RWPE1 (cell line): ENCODE measurements around the gene SMIM35.

ENCODE experiments used
- CTCF ChIA-PET: fragments of 350-600 bp; sonication (Branson Sonifier 250); formaldehyde crosslinking; extraction: SDS; loops from one replicate; lab custom pipeline; 2021; lab: Yijun Ruan, JAX
- POLR2A ChIA-PET: fragments of 400-600 bp; formaldehyde crosslinking; extraction: SDS; loops from one replicate; lab custom pipeline; 2020; ENCODE audit warnings: antibody characterized with exemption; ENCODE audit not compliant: low non-redundant PET; lab: Yijun Ruan, JAX
- DNase-seq: peaks from one replicate; pipeline ENCODE4 v3.0.0; 2012; ENCODE audit warnings: low spot score
- H3K27ac ChIP-seq: fragments of 450-650 bp; 2 replicates; pipeline ENCODE4 v1.5.1; 2017
- TF ChIP-seq, protein P1 (sequence below): fragments of 450-650 bp; conservative IDR thresholded peaks from 2 replicates; pipeline ENCODE4 v1.5.1; 2017; ENCODE audit warnings: low read depth, mild to moderate bottlenecking

The SMIM35 gene

DNA sequence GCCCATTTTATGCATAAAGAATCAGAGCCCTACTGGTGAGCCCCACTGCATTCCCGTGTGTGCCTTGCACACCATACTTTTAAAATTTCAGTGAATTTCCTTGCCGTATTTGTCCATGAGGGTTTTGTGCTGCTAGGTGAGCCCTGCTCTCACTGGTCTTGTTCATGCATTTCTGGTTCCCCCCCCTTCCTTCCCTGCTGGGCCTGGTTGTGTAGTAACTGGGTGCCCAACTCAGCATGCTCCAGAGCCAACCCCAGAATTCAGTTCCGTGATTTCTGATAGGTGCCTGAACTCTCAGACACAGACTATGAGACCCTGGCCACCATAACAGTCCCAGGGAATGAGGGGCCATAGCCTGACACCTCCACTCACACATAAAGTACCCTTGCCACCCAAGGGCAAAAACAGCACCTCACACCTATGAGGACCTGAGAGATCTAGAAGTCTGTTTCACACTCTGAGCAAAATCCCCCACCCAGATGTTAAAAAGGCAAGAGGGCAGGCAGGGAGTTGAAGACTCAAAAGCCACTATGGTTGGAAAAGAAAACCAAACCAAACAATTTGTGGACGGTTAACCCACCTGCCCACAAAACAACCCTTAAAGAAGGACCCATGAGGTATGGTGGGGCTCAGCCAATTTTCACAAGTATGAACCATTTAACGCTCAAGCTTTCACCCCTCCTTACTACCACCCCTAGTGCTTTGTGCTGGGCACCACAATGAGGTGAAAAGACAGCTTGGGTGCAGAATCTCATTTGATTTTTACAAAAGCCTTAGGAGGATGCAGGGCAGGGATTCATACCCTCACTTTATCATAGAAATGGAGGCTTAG, 117.4 kb downstream of the SMIM35 start:
- no peak overlapping the region for H3K27ac ChIP-seq
- TF ChIP-seq, protein P1, sequence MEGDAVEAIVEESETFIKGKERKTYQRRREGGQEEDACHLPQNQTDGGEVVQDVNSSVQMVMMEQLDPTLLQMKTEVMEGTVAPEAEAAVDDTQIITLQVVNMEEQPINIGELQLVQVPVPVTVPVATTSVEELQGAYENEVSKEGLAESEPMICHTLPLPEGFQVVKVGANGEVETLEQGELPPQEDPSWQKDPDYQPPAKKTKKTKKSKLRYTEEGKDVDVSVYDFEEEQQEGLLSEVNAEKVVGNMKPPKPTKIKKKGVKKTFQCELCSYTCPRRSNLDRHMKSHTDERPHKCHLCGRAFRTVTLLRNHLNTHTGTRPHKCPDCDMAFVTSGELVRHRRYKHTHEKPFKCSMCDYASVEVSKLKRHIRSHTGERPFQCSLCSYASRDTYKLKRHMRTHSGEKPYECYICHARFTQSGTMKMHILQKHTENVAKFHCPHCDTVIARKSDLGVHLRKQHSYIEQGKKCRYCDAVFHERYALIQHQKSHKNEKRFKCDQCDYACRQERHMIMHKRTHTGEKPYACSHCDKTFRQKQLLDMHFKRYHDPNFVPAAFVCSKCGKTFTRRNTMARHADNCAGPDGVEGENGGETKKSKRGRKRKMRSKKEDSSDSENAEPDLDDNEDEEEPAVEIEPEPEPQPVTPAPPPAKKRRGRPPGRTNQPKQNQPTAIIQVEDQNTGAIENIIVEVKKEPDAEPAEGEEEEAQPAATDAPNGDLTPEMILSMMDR = no peak
- ChIA-PET CTCF (interaction anchor here (0.8 kb wide), 1 partner anchor 126 kb away, joined by 3 read pairs; no protein-coding TSS in a partner anchor), POLR2A (no interaction called here)
- DNase-seq = no peak

DNA sequence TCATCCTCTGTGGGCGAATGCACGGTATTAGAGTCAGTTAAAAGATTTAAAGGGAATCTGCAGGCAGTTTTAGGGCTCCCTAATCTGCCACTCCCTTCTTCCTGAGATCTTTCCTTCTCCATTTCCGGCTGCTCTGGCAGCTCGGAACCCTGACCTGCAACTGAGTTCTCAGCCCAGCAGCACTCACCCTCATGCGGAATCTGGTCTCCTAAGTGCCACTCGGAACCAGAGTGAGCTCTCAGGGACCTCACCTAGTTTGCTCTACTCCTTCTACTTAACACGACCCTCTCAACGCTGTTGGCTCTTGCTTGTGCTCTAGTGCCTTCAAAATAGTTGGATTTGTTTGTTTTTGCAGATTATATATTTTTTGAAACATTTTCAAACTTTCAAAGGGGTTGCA, 119.9 kb downstream of the SMIM35 start:
- ChIA-PET CTCF (interaction anchor here (0.6 kb wide), 2 partner anchors 131 to 764 kb away, joined by 3 read pairs; no protein-coding TSS in a partner anchor), POLR2A (no interaction called here)
- TF ChIP-seq, protein P1 = no peak
- H3K27ac ChIP-seq = no peak overlapping the region
- DNase-seq = no peak

DNA sequence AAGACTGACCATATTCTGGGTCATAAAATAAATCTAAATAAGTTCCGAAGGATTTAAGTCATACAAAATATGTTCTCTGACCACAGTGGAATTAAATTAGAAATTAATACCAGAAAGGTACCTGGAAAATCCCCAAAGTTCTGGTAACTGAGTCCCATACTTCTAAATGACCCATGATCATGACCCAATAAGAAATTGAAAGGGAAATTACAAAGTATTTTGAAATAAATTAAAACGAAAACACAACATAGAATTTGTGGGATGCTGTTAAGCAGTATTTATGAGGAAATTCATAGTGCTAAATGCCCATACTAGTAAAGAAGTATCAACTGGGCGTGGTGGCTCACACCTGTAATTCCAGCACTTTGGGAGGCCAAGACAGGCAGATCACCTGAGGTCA, 123.9 kb downstream of the SMIM35 start:
- TF ChIP-seq, protein P1 = no peak
- ChIA-PET POLR2A (no interaction called here), CTCF (no interaction called here)
- no peak overlapping the region for H3K27ac ChIP-seq
- DNase-seq = no peak

DNA sequence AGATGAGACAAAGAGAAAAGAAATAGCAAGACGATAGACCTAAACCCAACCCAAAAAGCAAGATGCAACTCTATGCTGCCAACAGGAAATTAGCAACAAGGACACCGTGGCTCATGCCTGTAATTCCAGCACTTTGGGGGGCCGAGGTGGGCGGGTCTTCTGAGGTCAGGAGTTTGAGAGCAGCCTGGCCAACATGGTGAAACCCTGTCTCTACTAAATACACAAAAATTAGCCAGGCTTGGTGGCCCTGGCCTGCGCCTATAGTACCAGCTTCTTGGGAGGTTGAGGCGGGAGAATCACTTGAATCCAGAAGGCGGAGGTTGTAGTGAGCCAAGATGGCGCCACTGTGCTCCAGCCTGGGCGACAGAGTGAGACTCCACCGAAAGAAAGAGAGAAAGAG, 124.9 kb downstream of the SMIM35 start:
- ChIA-PET POLR2A (no interaction called here), CTCF (interaction anchor here (0.6 kb wide), 1 partner anchor 24 kb away, joined by 3 read pairs; no protein-coding TSS in a partner anchor)
- TF ChIP-seq, protein P1 = no peak
- no peak overlapping the region for H3K27ac ChIP-seq
- DNase-seq = no peak

DNA sequence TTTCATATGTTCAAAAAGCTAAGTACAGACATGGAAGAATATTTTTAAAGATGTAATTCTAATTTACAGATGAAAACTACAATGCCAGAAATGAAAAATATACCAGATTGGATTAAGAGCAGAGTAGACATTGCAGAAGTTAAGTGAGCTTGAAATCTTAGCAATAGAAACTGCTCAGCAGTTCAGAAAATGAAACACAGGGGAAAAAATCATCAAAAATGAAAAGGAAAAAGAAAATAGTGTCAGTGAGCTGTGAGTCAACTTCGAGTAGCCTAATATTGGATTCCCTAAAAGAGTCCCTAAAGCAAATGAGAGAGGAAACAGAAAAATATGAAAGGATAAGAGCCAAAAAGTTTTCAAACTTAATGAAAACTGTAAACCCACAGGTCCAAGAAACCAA, 126.4 kb downstream of the SMIM35 start:
- ChIA-PET POLR2A (no interaction called here), CTCF (interaction anchor here (0.6 kb wide), 1 partner anchor 211 kb away, joined by 3 read pairs; no protein-coding TSS in a partner anchor)
- DNase-seq = no peak
- no peak overlapping the region for H3K27ac ChIP-seq
- TF ChIP-seq, protein P1 = no peak

DNA sequence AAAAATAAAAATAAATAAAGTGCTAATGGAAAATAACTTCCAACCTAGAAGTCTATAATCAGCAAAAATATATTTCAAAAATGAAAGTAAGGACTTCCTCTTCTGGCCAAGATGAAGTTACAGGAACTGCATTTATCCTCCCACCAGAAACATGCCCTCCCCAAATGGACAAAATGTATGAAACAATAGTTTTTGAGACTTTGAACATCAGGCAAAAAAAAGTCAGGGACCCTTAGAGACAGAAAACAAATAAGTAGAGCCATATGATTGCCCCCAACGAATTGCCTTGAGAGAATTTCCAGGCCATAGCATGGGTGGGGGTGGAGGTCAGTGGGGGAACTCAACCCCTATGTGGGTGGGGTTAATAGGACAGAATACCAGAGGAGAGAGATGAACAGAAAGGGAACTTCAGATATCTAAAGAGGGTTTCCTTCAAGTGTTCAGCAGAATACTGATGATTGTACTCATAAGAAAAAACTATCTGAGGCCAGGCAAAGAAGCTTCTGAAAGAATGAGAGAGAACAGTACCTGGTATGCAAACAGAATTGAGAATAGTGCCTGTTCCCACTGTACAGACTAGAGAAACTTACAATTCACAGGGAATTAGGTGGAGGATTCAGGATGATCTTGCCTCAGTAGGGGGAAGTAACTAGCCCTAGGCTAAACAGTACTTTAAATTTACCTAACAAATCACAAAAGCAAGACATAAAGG, 127.2 kb downstream of the SMIM35 start:
- DNase-seq = no peak
- no peak overlapping the region for H3K27ac ChIP-seq
- TF ChIP-seq, protein P1 = no peak
- CTCF ChIA-PET = interaction anchor here (0.6 kb wide), 1 partner anchor 212 kb away, joined by 3 read pairs; no protein-coding TSS in a partner anchor
- POLR2A ChIA-PET = no interaction called here
